ENCODE results near the gene ZNF557.
"Not testable (repeated sequence)": the region's sequence is repeated elsewhere in the genome, so short reads cannot be mapped to it uniquely, and the experiment has no call there.

GRCh38 chr19:7059977-7060376 lies 9.5 kb upstream of the ZNF557 start:
- TF ChIP-seq CTCF, POLR2A (IDR thresholded peaks at IDR 0.05): not testable (repeated sequence)

All from uterus (tissue), 2 donors.